Lung (tissue), 12 donors: Measurements from ENCODE around the gene EDNRB. TPM values are rescaled to one million over a fixed set of nuclear protein-coding genes. Genes with fewer than 3 reads are reported as not detected.

Source experiments
- ATAC-seq: fragments of 200-7000 bp; cut with Tn5 transposase; one replicate; pipeline ENCODE4 v1.9.1; 2020; ENCODE audit warnings: moderate number of reproducible peaks; ENCODE audit not compliant: insufficient read depth, low FRiP score
- DNase-seq, 3 donors: peaks; one replicate each; pipeline ENCODE4 v3.0.0-alpha.2; 2013 to 2017
- H3K27ac ChIP-seq, 2 donors: one replicate each; pipeline ENCODE4 v1.5.1; 2013; ENCODE audit warnings: mild to moderate bottlenecking in 2 of 2, moderate library complexity in 2 of 2, control low read depth in 1 of 2, inconsistent platforms in 1 of 2, low read depth in 1 of 2, low read length in 1 of 2
- H3K27me3 ChIP-seq, 3 donors: one replicate each; pipeline ENCODE4 v1.5.1; 2013; ENCODE audit warnings: low read length in 2 of 3; ENCODE audit not compliant: control insufficient read depth in 3 of 3, insufficient read depth in 3 of 3
- H3K36me3 ChIP-seq, 4 donors: one replicate each; pipeline ENCODE4 v1.5.1; 2013; ENCODE audit warnings: low read length in 4 of 4, mild to moderate bottlenecking in 1 of 4, moderate library complexity in 1 of 4; ENCODE audit not compliant: control insufficient read depth in 4 of 4, insufficient read depth in 4 of 4
- H3K4me1 ChIP-seq, 5 donors: one replicate each; pipeline ENCODE4 v1.5.1; 2013; ENCODE audit warnings: low read length in 5 of 5, mild to moderate bottlenecking in 2 of 5, moderate library complexity in 1 of 5; ENCODE audit not compliant: control insufficient read depth in 5 of 5, insufficient read depth in 5 of 5
- H3K4me3 ChIP-seq: one replicate; pipeline ENCODE4 v1.5.1; 2013; ENCODE audit warnings: mild to moderate bottlenecking, control low read depth, moderate library complexity
- H3K9ac ChIP-seq, 2 donors: one replicate each; pipeline ENCODE4 v1.5.1; 2013; ENCODE audit warnings: low read length in 2 of 2, control low read depth in 1 of 2; ENCODE audit not compliant: insufficient read depth in 1 of 2
- H3K9me3 ChIP-seq, 4 donors: one replicate each; pipeline ENCODE4 v1.5.1; 2013; ENCODE audit warnings: low read length in 3 of 4, mild to moderate bottlenecking in 1 of 4, moderate library complexity in 1 of 4; ENCODE audit not compliant: control insufficient read depth in 4 of 4, insufficient read depth in 3 of 4
- WGBS, 2 donors: extraction: QIAGEN DNeasy Blood & Tissue Kit; methylation state at CpG; one replicate each; pipeline ENCODE4 v1.1.7; 2013; 5-methylcytosine and 5-hydroxymethylcytosine counted together
- polyA plus RNA-seq, 2 donors: library from polyadenylated mRNA; stranded (reverse); fragments of 200-250 nt; gene quantifications; one replicate each; pipeline ENCODE4 v1.2.1, GENCODE V29; 2013
- total RNA-seq, 2 donors: library from RNA; depleted of rRNA in 1 of 2; stranded (reverse); fragments of >200 nt in 1 of 2; gene quantifications; one replicate each; pipeline ENCODE4 v1.2.1, GENCODE V29; 2014 to 2021
- TF ChIP-seq, protein P1 (sequence below): IDR thresholded peaks from 2 replicates; pipeline ENCODE4 v1.5.1; 2012; ENCODE audit warnings: mild to moderate bottlenecking; ENCODE audit errors: control extremely low read depth, extremely low read depth
- donor health status: control.
- donor health status: control.
- donor health status: Bipolar disorder and iron deficiency.
- donor health status: healthy.
- donor health status: DM: yes; HTN: yes; CAD: no.

Gene EDNRB
- total and polyA plus RNA-seq, 4 donors: 23.2 to 155 (median 53.4) TPM

DNA sequence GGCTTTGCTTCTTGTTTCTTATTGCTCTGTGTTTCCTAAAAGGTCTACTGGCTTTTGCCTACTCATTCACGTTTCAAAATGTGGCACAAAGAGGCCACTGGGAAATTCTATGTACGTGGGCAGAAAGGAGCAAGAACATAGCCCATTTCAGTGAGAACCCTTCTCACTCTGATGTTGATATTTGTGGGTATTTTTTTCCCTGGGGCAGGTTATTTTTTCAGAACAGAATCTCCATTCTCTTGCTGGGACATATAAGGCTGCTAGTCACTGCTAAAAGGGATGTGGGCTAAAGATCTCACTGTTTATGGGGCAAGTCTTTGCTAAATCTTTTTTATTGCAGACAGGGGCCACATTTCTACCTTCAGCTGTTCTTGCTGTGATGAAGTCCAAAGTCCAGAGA lies 27.1 kb downstream of the EDNRB start:
- no peak overlapping the region for H3K9ac ChIP-seq

GRCh38 chr13:77891041-77891440 lies 27.6 kb downstream of the EDNRB start:
- Histone ChIP-seq H3K36me3 (no peaks in the 10 kb centered on the region), H3K27ac (no peak overlapping the region), H3K4me3 (no peak overlapping the region), H3K27me3 (no peaks in the 10 kb centered on the region), H3K4me1 (peaks cover 0 to 8% (median 0%) of the 10 kb centered on the region in 5 donors), H3K9ac (no peak overlapping the region), H3K9me3 (no peaks in the 10 kb centered on the region)
- no peak for ATAC-seq
- DNase-seq: no peak
- 68 to 85% methylated on average over 1 of the region's 1 CpG for WGBS, 2 donors
- TF ChIP-seq, protein P1, sequence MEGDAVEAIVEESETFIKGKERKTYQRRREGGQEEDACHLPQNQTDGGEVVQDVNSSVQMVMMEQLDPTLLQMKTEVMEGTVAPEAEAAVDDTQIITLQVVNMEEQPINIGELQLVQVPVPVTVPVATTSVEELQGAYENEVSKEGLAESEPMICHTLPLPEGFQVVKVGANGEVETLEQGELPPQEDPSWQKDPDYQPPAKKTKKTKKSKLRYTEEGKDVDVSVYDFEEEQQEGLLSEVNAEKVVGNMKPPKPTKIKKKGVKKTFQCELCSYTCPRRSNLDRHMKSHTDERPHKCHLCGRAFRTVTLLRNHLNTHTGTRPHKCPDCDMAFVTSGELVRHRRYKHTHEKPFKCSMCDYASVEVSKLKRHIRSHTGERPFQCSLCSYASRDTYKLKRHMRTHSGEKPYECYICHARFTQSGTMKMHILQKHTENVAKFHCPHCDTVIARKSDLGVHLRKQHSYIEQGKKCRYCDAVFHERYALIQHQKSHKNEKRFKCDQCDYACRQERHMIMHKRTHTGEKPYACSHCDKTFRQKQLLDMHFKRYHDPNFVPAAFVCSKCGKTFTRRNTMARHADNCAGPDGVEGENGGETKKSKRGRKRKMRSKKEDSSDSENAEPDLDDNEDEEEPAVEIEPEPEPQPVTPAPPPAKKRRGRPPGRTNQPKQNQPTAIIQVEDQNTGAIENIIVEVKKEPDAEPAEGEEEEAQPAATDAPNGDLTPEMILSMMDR: no peak

More for the DNA sequence above, 27.1 kb downstream of the EDNRB start:
- DNase-seq (no peak), ATAC-seq (no peak)
- Histone ChIP-seq H3K27me3 (no peaks in the 10 kb centered on the region), H3K36me3 (no peaks in the 10 kb centered on the region), H3K9me3 (no peaks in the 10 kb centered on the region), H3K4me3 (no peak overlapping the region), H3K4me1 (peaks cover 0 to 10% (median 0%) of the 10 kb centered on the region in 5 donors), H3K27ac (no peak overlapping the region)
- TF ChIP-seq, protein P1: no peak
- WGBS, 2 donors: 69 to 72% methylated on average over 2 of the region's 2 CpGs

- WGBS, 2 donors: 48 to 72% methylated on average over 2 of the region's 2 CpGs
- ATAC-seq: no peak
- no peaks in the 10 kb centered on the region for H3K36me3 ChIP-seq
- H3K27ac ChIP-seq: no peak overlapping the region
- H3K4me1 ChIP-seq: peaks cover 0 to 3% (median 0%) of the 10 kb centered on the region in 5 donors
- no peak overlapping the region for H3K4me3 ChIP-seq
- H3K27me3 ChIP-seq: no peaks in the 10 kb centered on the region
- no peak overlapping the region for H3K9ac ChIP-seq
- H3K9me3 ChIP-seq: no peaks in the 10 kb centered on the region
- no peak for DNase-seq
- TF ChIP-seq, protein P1: no peak
Measured at GRCh38 chr13:77883328-77883727, 35.3 kb downstream of the EDNRB start.

DNA sequence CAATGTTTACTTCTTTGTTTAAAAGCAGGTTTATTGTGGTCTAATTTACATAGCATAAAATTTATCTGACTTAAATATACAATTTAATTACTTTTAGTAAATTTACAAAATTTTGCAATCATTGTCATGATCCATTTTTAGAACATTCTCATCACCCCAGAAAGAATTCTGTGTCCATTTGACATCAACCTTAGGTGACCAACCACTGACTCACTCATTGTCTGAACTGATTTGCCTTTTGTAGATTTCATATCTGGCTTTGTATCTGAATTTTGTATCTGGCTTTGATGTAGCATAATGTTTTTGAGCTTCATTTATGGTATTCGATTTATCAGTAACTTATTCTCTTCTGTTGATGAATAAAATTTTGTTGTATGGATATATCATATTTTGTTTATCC lies 40.4 kb downstream of the EDNRB start:
- TF ChIP-seq, protein P1: no peak
- Histone ChIP-seq H3K27ac (no peak overlapping the region), H3K36me3 (no peaks in the 10 kb centered on the region), H3K9me3 (no peaks in the 10 kb centered on the region), H3K9ac (no peak overlapping the region), H3K4me3 (no peak overlapping the region), H3K4me1 (peaks cover 0 to 5% (median 3%) of the 10 kb centered on the region in 5 donors), H3K27me3 (no peaks in the 10 kb centered on the region)
- WGBS, 2 donors: 98% methylated on average over 1 of the region's 1 CpG
- DNase-seq (no peak), ATAC-seq (no peak)
